ENCODE data around the gene C5orf63. TPM values are rescaled to one million over a fixed set of nuclear protein-coding genes. Genes with fewer than 3 reads are reported as not detected.

Gene C5orf63
- total and polyA plus RNA-seq, 2 donors (not counting 3 experiments of a cell fraction or from before 2014, with no cell fraction given), result 1.4 to 5.3 TPM

DNA sequence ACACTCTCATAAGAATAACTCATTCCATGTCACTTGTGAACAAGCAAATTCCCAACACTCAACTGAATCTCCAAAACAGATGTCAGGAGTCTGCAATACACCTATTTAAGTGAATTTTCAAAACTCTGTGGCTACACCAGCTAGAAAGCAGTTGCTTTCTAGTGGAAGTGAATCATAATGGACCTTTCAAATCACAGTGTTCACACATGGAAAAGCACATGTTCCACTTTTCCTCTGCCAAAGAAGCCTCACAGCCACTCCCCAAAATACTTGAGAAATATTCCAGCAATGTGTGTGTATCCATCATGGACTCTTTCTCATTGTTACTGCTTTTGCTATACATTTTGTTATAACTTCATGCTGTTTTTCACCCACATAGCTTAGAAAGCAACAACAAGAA is 60.4 kb downstream of the C5orf63 start:
- Histone ChIP-seq H4K20me1 (replicated peaks; ENCODE audit: control insufficient read depth, extremely low read depth, insufficient read depth, low read length) (no peaks in the 10 kb centered on the region), H3K4me3 (replicated peaks in 1 of 3; ENCODE audit: insufficient read depth in 1 of 3, low read depth in 1 of 3, low read length in 3 of 3) (peak overlapping the region in 1 of 3 experiments; percentile 50), H3K4me1 (ENCODE audit: control insufficient read depth, extremely low read depth, insufficient read depth, low read length) (peaks cover 40% of the 10 kb centered on the region), H3K79me2 (ENCODE audit: control insufficient read depth, insufficient read depth, low read length) (peaks cover 82% of the 10 kb centered on the region), H3K27ac (ENCODE audit: insufficient read depth, low read depth, low read length) (peak overlapping the region; percentile 83), H3K27me3 (ENCODE audit: control insufficient read depth in 2 of 2, insufficient read depth in 2 of 2, low read length in 2 of 2) (no peaks in the 10 kb centered on the region), H3K9me3 (replicated peaks; ENCODE audit: control insufficient read depth, insufficient read depth, low read length) (no peaks in the 10 kb centered on the region), H3K9ac (replicated peaks; ENCODE audit: extremely low read depth, insufficient read depth, low read length) (peak overlapping the region; percentile 62), H3K4me2 (ENCODE audit: insufficient read depth, low read length) (peak overlapping the region; percentile 98), H3K36me3 (ENCODE audit: control insufficient read depth in 2 of 2, extremely low read depth in 1 of 2, insufficient read depth in 2 of 2, low read length in 2 of 2) (no peaks in the 10 kb centered on the region), H3K9me1 (replicated peaks; ENCODE audit: control insufficient read depth, extremely low read depth, insufficient read depth, low read length) (no peaks in the 10 kb centered on the region), H2AFZ (ENCODE audit: low read depth, low read length) (no peak overlapping the region)
- dilution Hi-C loops (cut with MboI; ENCODE audit: extremely low pct_ligation_motif_present, low sequenced_read_pairs), result no loop called here
- CTCF ChIA-PET, result interaction anchor here (0.6 to 5.0 kb wide), 5 partner anchors 16 to 221 kb away, joined by 3 to 24 read pairs (median 4); no protein-coding TSS in a partner anchor
- DNase-seq (ENCODE audit: low read depth, low spot score) (peak; percentile 82), FAIRE-seq (peak; percentile 52)
- POLR2A ChIA-PET, result no interaction called here
- BruUV-seq (replicated peaks), result TSS peak; percentile 78
- intact Hi-C loops (cut with micrococcal nuclease), result loop anchor here (1.0 to 5.0 kb wide), 4 partner anchors 17 to 96 kb away; partner anchors contain the start of gene MARCHF3
- TF ChIP-seq EZH2 (IDR thresholded peaks at IDR 0.05; ENCODE audit: borderline replicate concordance, low read depth, low read length, severe bottlenecking) (no peak), POLR2A (IDR thresholded peaks at IDR 0.05; ENCODE audit: low read depth, low read length) (no peak), CTCF (IDR thresholded peaks at IDR 0.05; ENCODE audit: extremely low read depth in 1 of 2, insufficient read depth in 1 of 2, low read depth in 1 of 2, low read length in 2 of 2) (no peak), MYC (IDR thresholded peaks at IDR 0.05; ENCODE audit: low read depth, low read length) (peak; percentile 14), MAX (IDR thresholded peaks at IDR 0.05; ENCODE audit: insufficient read depth, insufficient read length) (peak; percentile 90), GATA2 (IDR thresholded peaks at IDR 0.05; ENCODE audit: insufficient read depth, insufficient read length, low read depth, low read length) (no peak), JUN (IDR thresholded peaks at IDR 0.05; ENCODE audit: borderline replicate concordance, insufficient read depth, insufficient read length, low read depth) (peak; percentile 6), POLR2AphosphoS5 (IDR thresholded peaks at IDR 0.05; ENCODE audit: insufficient read depth, low read depth, low read length) (no peak), FOS (IDR thresholded peaks at IDR 0.05; ENCODE audit: borderline replicate concordance, insufficient read depth, low read length) (peak; percentile 31)
